Peyer's patch (tissue), 4 donors: Measurements from ENCODE around the gene SCGB1A1.

Source experiments
- CTCF ChIP-seq, 6 experiments: fragments of 450-650 bp in 4 of 6; fragments of 200-600 bp in 2 of 6; sonication (generic) in 1 of 6; IDR thresholded peaks; one replicate each; pipeline ENCODE4 v1.5.1; 2017 to 2019; ENCODE audit warnings: antibody characterized with exemption in 6 of 6, mild to moderate bottlenecking in 3 of 6, moderate library complexity in 1 of 6
- POLR2A ChIP-seq, 2 donors: fragments of 450-650 bp; IDR thresholded peaks; one replicate each; pipeline ENCODE4 v1.5.1; 2017; ENCODE audit warnings: antibody characterized with exemption in 2 of 2, mild to moderate bottlenecking in 2 of 2, moderate library complexity in 2 of 2

DNA sequence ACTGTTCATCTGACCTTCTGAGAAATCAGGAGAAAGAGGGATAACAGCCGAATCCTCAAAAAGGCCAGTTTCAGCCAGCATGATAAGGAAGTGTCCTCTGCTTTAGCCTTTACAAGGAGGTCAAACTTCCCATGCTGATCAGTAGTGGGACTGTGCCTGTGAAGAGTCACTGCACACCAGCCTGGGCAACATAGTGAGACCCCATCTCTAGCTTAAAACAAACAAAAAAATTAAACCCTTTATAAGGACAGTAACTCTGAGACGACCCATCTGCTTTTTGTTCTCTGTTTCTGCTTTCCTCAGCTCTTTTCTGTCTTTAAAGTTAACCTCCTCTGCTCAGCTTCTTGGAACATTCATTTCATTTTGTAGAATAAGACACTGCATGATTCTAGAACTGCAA lies 49.7 kb downstream of the SCGB1A1 start:
- TF ChIP-seq CTCF (IDR thresholded peaks at IDR 0.05) (no peak), POLR2A (IDR thresholded peaks at IDR 0.05) (no peak)
